OCI-LY1 (cell line): ENCODE measurements around the gene RPS6KA2.

ENCODE experiments used
- H2AFZ ChIP-seq: fragments of 200-600 bp; sonication (generic), shearing (Covaris generic); 2 replicates; pipeline ENCODE4 v1.6.0; 2014; ENCODE audit warnings: antibody characterized with exemption, mild to moderate bottlenecking, low read length
- H3F3A ChIP-seq: fragments of 200-600 bp; sonication (generic), shearing (Covaris generic); 2 replicates; pipeline ENCODE4 v1.6.0; 2014; ENCODE audit warnings: mild to moderate bottlenecking, antibody characterized with exemption, low read length, moderate library complexity; ENCODE audit not compliant: insufficient read depth
- H3K27ac ChIP-seq: fragments of 200-600 bp; sonication (generic); 2 replicates; pipeline ENCODE4 v1.5.1; 2014; ENCODE audit warnings: low read length, mixed run types, mild to moderate bottlenecking, low read depth; ENCODE audit not compliant: poor library complexity, severe bottlenecking
- H3K27me3 ChIP-seq: fragments of 200-600 bp; sonication (generic); 2 replicates; pipeline ENCODE4 v1.6.0; 2014; ENCODE audit warnings: antibody characterized with exemption, mild to moderate bottlenecking, low read length, moderate library complexity; ENCODE audit not compliant: insufficient read depth
- H3K36me3 ChIP-seq: fragments of 200-600 bp; sonication (generic); 2 replicates; pipeline ENCODE4 v1.6.1; 2014; ENCODE audit warnings: mild to moderate bottlenecking, antibody characterized with exemption, low read length, moderate library complexity, mixed read lengths; ENCODE audit not compliant: insufficient read depth
- H3K4me1 ChIP-seq: fragments of 200-600 bp; sonication (generic); 2 replicates; pipeline ENCODE4 v1.5.1; 2014; ENCODE audit warnings: mild to moderate bottlenecking, low read length, moderate library complexity; ENCODE audit not compliant: insufficient read depth, severe bottlenecking
- H3K4me2 ChIP-seq: fragments of 200-600 bp; sonication (generic), shearing (Covaris generic); 2 replicates; pipeline ENCODE4 v1.6.1; 2014; ENCODE audit warnings: low read length
- H3K4me3 ChIP-seq: fragments of 200-600 bp; sonication (generic); 2 replicates; pipeline ENCODE4 v1.5.1; 2014; ENCODE audit warnings: low read length, low read depth, mild to moderate bottlenecking, mixed read lengths; ENCODE audit not compliant: poor library complexity, severe bottlenecking
- H3K79me2 ChIP-seq: fragments of 200-600 bp; shearing (Covaris generic); 2 replicates; pipeline ENCODE4 v1.6.1; 2016; ENCODE audit warnings: mixed run types, low read length, mixed read lengths; ENCODE audit not compliant: insufficient read depth
- H3K9ac ChIP-seq: fragments of 200-600 bp; sonication (generic), shearing (Covaris generic); 2 replicates; pipeline ENCODE4 v1.6.1; 2014; ENCODE audit warnings: mild to moderate bottlenecking, low read length, mixed read lengths
- H3K9me2 ChIP-seq: fragments of 200-600 bp; sonication (generic), shearing (Covaris generic); 2 replicates; pipeline ENCODE4 v1.6.1; 2014; ENCODE audit warnings: low read depth, mild to moderate bottlenecking, low read length, mixed read lengths
- H3K9me3 ChIP-seq: fragments of 200-600 bp; shearing (Covaris generic); 2 replicates; pipeline ENCODE4 v1.6.1; 2014; ENCODE audit warnings: low read length, mixed read lengths
- H4K20me1 ChIP-seq: fragments of 200-600 bp; sonication (generic), shearing (Covaris generic); 2 replicates; pipeline ENCODE4 v1.6.0; 2016; ENCODE audit warnings: mild to moderate bottlenecking, low read length; ENCODE audit not compliant: insufficient read depth
- EZH2 ChIP-seq: fragments of 200-600 bp; sonication (generic), shearing (Covaris generic); IDR thresholded peaks from 2 replicates; pipeline ENCODE4 v1.8.0; 2017; ENCODE audit warnings: borderline replicate concordance, mixed run types, mild to moderate bottlenecking, antibody characterized with exemption, low read length, moderate library complexity, mixed read lengths
- TF ChIP-seq, protein P1 (sequence below): fragments of 200-600 bp; sonication (generic), shearing (Covaris generic); IDR thresholded peaks from 2 replicates; pipeline ENCODE4 v1.5.1; 2017; ENCODE audit warnings: mild to moderate bottlenecking, antibody characterized with exemption, low read length, moderate library complexity, mixed read lengths

RPS6KA2 gene

DNA sequence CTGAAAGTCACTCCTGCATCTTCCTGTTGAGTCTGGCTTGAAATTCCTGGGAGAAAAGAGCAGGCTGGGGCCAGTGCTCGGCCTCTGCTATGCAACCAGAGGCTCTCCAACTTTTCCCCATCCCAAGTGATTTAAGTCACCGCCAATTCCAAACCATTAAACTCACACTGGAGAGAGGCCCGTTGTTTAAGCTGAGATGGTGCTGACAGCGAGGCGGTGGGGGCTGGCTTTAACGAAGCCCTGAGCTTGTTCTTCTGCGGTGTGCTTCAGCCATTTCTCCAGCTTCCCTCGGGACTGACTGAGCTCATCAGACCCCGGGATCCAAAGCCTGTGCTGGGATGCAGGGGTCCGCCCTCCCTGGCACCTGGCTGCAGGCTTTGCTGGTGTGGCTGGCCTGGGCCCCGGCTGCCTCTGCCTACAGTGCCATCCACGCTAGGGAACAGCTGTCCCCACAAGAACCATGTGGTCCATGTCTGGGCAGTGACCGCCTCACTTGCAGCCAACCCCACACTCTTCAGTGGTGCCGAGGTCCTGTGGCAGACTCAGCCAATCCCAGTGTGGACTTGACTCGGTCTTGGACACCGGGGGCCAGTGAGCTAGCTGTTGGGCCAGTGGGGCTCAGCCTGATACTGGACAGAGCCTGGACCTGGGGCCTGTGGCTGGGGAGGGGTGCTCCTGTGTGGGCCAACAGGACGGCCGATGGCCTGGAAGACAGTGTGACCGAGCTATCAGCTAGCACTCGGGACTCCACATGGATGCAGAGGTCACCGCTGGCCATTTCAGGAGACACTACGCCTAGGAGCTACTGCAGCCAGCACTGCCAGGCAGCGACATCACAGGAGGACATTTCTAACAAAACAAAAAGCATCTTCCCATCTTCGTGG is 61.7 kb downstream of the RPS6KA2 start:
- Histone ChIP-seq H4K20me1 (no peaks in the 10 kb centered on the region), H3K27ac (no peak overlapping the region), H3K9me2 (no peaks in the 10 kb centered on the region), H3K9me3 (no peaks in the 10 kb centered on the region), H2AFZ (no peak overlapping the region), H3K4me2 (no peak overlapping the region), H3F3A (no peaks in the 10 kb centered on the region), H3K27me3 (peaks cover 6% of the 10 kb centered on the region; the same call in 1 of the 2 replicates), H3K4me3 (no peak overlapping the region), H3K36me3 (no peaks in the 10 kb centered on the region), H3K4me1 (no peaks in the 10 kb centered on the region), H3K79me2 (no peaks in the 10 kb centered on the region), H3K9ac (no peak overlapping the region)
- TF ChIP-seq, protein P1, sequence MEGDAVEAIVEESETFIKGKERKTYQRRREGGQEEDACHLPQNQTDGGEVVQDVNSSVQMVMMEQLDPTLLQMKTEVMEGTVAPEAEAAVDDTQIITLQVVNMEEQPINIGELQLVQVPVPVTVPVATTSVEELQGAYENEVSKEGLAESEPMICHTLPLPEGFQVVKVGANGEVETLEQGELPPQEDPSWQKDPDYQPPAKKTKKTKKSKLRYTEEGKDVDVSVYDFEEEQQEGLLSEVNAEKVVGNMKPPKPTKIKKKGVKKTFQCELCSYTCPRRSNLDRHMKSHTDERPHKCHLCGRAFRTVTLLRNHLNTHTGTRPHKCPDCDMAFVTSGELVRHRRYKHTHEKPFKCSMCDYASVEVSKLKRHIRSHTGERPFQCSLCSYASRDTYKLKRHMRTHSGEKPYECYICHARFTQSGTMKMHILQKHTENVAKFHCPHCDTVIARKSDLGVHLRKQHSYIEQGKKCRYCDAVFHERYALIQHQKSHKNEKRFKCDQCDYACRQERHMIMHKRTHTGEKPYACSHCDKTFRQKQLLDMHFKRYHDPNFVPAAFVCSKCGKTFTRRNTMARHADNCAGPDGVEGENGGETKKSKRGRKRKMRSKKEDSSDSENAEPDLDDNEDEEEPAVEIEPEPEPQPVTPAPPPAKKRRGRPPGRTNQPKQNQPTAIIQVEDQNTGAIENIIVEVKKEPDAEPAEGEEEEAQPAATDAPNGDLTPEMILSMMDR, result no peak
- TF ChIP-seq EZH2, result no peak

- Histone ChIP-seq H4K20me1 (no peaks in the 10 kb centered on the region), H3K4me2 (no peak overlapping the region), H3K9me3 (no peaks in the 10 kb centered on the region), H3K27ac (no peak overlapping the region), H3K79me2 (no peaks in the 10 kb centered on the region), H3K4me3 (no peak overlapping the region), H3K36me3 (no peaks in the 10 kb centered on the region), H2AFZ (no peak overlapping the region), H3K9ac (no peak overlapping the region), H3K9me2 (no peaks in the 10 kb centered on the region), H3K27me3 (no peaks in the 10 kb centered on the region), H3F3A (no peaks in the 10 kb centered on the region), H3K4me1 (no peaks in the 10 kb centered on the region)
- no peak for TF ChIP-seq EZH2
- TF ChIP-seq, protein P1, result no peak
Measured at GRCh38 chr6:166563805-166564204, 63.2 kb downstream of the RPS6KA2 start.

DNA sequence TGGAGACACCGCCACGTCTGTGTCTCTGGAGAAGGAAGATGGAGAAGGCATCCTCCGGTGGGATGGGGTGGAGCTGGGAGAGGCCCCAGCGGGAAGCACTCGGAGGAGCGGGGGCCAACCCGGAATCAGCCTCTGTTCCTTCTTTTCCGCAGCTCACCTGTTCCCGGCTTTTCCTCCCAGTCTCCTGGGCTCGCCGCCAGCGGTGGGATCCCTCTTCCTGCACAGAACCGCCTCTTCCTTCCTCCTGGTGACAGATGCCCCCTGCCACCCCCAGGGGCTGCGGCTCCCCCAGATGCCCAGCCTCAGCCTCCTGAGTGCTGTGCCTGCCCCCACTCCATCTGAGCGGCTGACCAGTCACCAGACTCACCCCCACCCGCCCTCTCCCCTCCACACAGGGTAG is 63.9 kb downstream of the RPS6KA2 start:
- no peaks in the 10 kb centered on the region for H3K79me2 ChIP-seq
- no peaks in the 10 kb centered on the region for H3F3A ChIP-seq
- no peak overlapping the region for H3K4me2 ChIP-seq

More for the DNA sequence above, 63.9 kb downstream of the RPS6KA2 start:
- TF ChIP-seq, protein P1, result no peak
- TF ChIP-seq EZH2, result no peak
- Histone ChIP-seq H3K36me3 (no peaks in the 10 kb centered on the region), H3K4me1 (no peaks in the 10 kb centered on the region), H3K9ac (no peak overlapping the region), H3K27ac (no peak overlapping the region), H4K20me1 (no peaks in the 10 kb centered on the region), H2AFZ (no peak overlapping the region), H3K27me3 (no peaks in the 10 kb centered on the region), H3K9me3 (no peaks in the 10 kb centered on the region), H3K4me3 (no peak overlapping the region), H3K9me2 (no peaks in the 10 kb centered on the region)
